Liver (tissue), 9 donors: ENCODE results near the gene OGT. TPM values are rescaled to one million over a fixed set of nuclear protein-coding genes. Genes with fewer than 3 reads are reported as not detected.
"Not testable (repeated sequence)": the region's sequence is repeated elsewhere in the genome, so short reads cannot be mapped to it uniquely, and the experiment has no call there.

ENCODE experiments used
- DNase-seq: peaks from one replicate; pipeline ENCODE4 v3.0.0-alpha.2; 2017; ENCODE audit warnings: low spot score
- H3K27ac ChIP-seq, 2 donors: one replicate each; pipeline ENCODE4 v1.7.0; 2013; ENCODE audit warnings: inconsistent platforms in 2 of 2, low read length in 2 of 2, control low read depth in 1 of 2, low read depth in 1 of 2, mild to moderate bottlenecking in 1 of 2
- H3K27me3 ChIP-seq, 4 donors: one replicate each; pipeline versions ENCODE4 v1.6.1 to v1.7.0; 2013; ENCODE audit warnings: low read length in 3 of 4, inconsistent platforms in 1 of 4, mild to moderate bottlenecking in 1 of 4, moderate library complexity in 1 of 4; ENCODE audit not compliant: control insufficient read depth in 4 of 4, insufficient read depth in 4 of 4
- H3K36me3 ChIP-seq, 4 donors: one replicate each; pipeline versions ENCODE4 v1.6.1 to v1.7.0; 2013; ENCODE audit warnings: low read length in 3 of 4, mild to moderate bottlenecking in 3 of 4, low read depth in 1 of 4, moderate library complexity in 1 of 4; ENCODE audit not compliant: control insufficient read depth in 4 of 4, insufficient read depth in 3 of 4
- H3K4me1 ChIP-seq, 4 donors: one replicate each; pipeline versions ENCODE4 v1.6.1 to v1.7.0; 2013; ENCODE audit warnings: low read length in 3 of 4, mild to moderate bottlenecking in 3 of 4, moderate library complexity in 1 of 4; ENCODE audit not compliant: control insufficient read depth in 4 of 4, insufficient read depth in 4 of 4
- H3K4me3 ChIP-seq, 3 donors: one replicate each; pipeline versions ENCODE4 v1.6.1 to v1.7.0; 2013; ENCODE audit warnings: low read length in 3 of 3, control low read depth in 1 of 3, low read depth in 1 of 3, mild to moderate bottlenecking in 1 of 3
- H3K9ac ChIP-seq, 2 donors: one replicate each; pipeline ENCODE4 v1.7.0; 2013; ENCODE audit warnings: low read length in 2 of 2, mild to moderate bottlenecking in 2 of 2, moderate library complexity in 2 of 2, control low read depth in 1 of 2, low read depth in 1 of 2
- H3K9me3 ChIP-seq, 4 donors: one replicate each; pipeline versions ENCODE4 v1.6.1 to v1.7.0; 2013; ENCODE audit warnings: low read length in 3 of 4; ENCODE audit not compliant: control insufficient read depth in 4 of 4
- CTCF ChIP-seq: fragments of 150-350 bp; IDR thresholded peaks from 2 replicates; pipeline ENCODE4 v1.5.1; 2017; ENCODE audit warnings: improper control_type of control experiment, low read depth, low read length; ENCODE audit not compliant: missing input control
- EGR1 ChIP-seq, 2 donors: IDR thresholded peaks; 2 replicates each; pipeline ENCODE4 v1.6.1; 2016 to 2018; ENCODE audit warnings: antibody characterized with exemption in 2 of 2, low read depth in 2 of 2
- FOXA1 ChIP-seq: IDR thresholded peaks from 2 replicates; pipeline ENCODE4 v1.6.1; 2016; ENCODE audit warnings: antibody characterized with exemption
- FOXA2 ChIP-seq: IDR thresholded peaks from 2 replicates; pipeline ENCODE4 v1.6.1; 2016; ENCODE audit warnings: antibody characterized with exemption
- GABPA ChIP-seq, 2 donors: IDR thresholded peaks in 1 of 2; conservative IDR thresholded peaks in 1 of 2; 2 replicates each; pipeline ENCODE4 v1.6.1; 2016; ENCODE audit warnings: antibody characterized with exemption in 2 of 2, mild to moderate bottlenecking in 1 of 2, moderate library complexity in 1 of 2
- HNF4A ChIP-seq, 2 donors: conservative IDR thresholded peaks; 2 replicates each; pipeline ENCODE4 v1.6.1; 2016; ENCODE audit warnings: antibody characterized with exemption in 2 of 2, mild to moderate bottlenecking in 2 of 2
- HNF4G ChIP-seq: IDR thresholded peaks from 2 replicates; pipeline ENCODE4 v1.6.1; 2016; ENCODE audit warnings: antibody characterized with exemption
- JUND ChIP-seq, 2 donors: IDR thresholded peaks; 2 replicates each; pipeline ENCODE4 v1.6.1; 2016; ENCODE audit warnings: antibody characterized with exemption in 2 of 2
- MAX ChIP-seq: IDR thresholded peaks from 2 replicates; pipeline ENCODE4 v1.6.1; 2016; ENCODE audit warnings: antibody characterized with exemption
- NR2F2 ChIP-seq: IDR thresholded peaks from 2 replicates; pipeline ENCODE4 v1.6.1; 2016; ENCODE audit warnings: antibody characterized with exemption
- RAD21 ChIP-seq, 2 donors: IDR thresholded peaks; 2 replicates each; pipeline ENCODE4 v1.6.1; 2016; ENCODE audit warnings: antibody characterized with exemption in 2 of 2, mild to moderate bottlenecking in 2 of 2
- RXRA ChIP-seq, 2 donors: IDR thresholded peaks; 2 replicates each; pipeline ENCODE4 v1.6.1; 2017 to 2018; ENCODE audit warnings: antibody characterized with exemption in 2 of 2, mild to moderate bottlenecking in 1 of 2
- SP1 ChIP-seq: IDR thresholded peaks from 2 replicates; pipeline ENCODE4 v1.6.1; 2018; ENCODE audit warnings: antibody characterized with exemption, mild to moderate bottlenecking
- YY1 ChIP-seq: IDR thresholded peaks from 2 replicates; pipeline ENCODE4 v1.6.1; 2016; ENCODE audit warnings: antibody characterized with exemption, mild to moderate bottlenecking
- ZBTB33 ChIP-seq: IDR thresholded peaks from 2 replicates; pipeline ENCODE4 v1.6.1; 2016; ENCODE audit warnings: antibody characterized with exemption
- WGBS: extraction: QIAGEN DNeasy Blood & Tissue Kit; methylation state at CpG from one replicate; pipeline ENCODE4 v1.1.7; 2013; 5-methylcytosine and 5-hydroxymethylcytosine counted together
- polyA plus RNA-seq, 2 donors: library from polyadenylated mRNA; stranded (reverse) in 1 of 2; unstranded in 1 of 2; fragments of 200-250 nt in 1 of 2; fragments of >200 nt in 1 of 2; fragmentation: Nextera tagmentation in 1 of 2; extraction: Ambion mirVana in 1 of 2; gene quantifications; one replicate each; pipeline versions ENCODE4 v1.2.1 to v1.2.3, GENCODE V29; 2013 to 2015
- total RNA-seq, 2 donors: library from RNA; depleted of rRNA; stranded (reverse); fragments of >200 nt; gene quantifications; one replicate each; pipeline ENCODE4 v1.2.3, GENCODE V29; 2014
- TF ChIP-seq, protein P1 (sequence below): IDR thresholded peaks from 2 replicates; pipeline ENCODE4 v1.6.1; 2016; ENCODE audit warnings: antibody characterized with exemption
- donor health status: healthy.
- donor health status: healthy.
- donor health status: healthy.
- donor health status: healthy.
- donor health status: healthy.

The OGT gene
- total and polyA plus RNA-seq, 4 donors = 10.8 to 72.7 (median 47.3) TPM

GRCh38 chrX:71510161-71510560, 22.7 kb upstream of the OGT start:
- Histone ChIP-seq H3K4me1 (no peaks in the 10 kb centered on the region), H3K9me3 (no peaks in the 10 kb centered on the region), H3K4me3 (no peak overlapping the region), H3K9ac (no peak overlapping the region), H3K27me3 (no peaks in the 10 kb centered on the region), H3K27ac (no peak overlapping the region), H3K36me3 (no peaks in the 10 kb centered on the region)
- WGBS = 97% methylated on average over 2 of the region's 2 CpGs
- TF ChIP-seq RAD21 (IDR thresholded peaks at IDR 0.05) (no peak), YY1 (no peak), SP1 (no peak), ZBTB33 (no peak), NR2F2 (no peak), EGR1 (IDR thresholded peaks at IDR 0.05; ENCODE audit: low read depth in 2 of 2) (no peak), RXRA (IDR thresholded peaks at IDR 0.05) (no peak), CTCF (no peak)
- no peak for DNase-seq

DNA sequence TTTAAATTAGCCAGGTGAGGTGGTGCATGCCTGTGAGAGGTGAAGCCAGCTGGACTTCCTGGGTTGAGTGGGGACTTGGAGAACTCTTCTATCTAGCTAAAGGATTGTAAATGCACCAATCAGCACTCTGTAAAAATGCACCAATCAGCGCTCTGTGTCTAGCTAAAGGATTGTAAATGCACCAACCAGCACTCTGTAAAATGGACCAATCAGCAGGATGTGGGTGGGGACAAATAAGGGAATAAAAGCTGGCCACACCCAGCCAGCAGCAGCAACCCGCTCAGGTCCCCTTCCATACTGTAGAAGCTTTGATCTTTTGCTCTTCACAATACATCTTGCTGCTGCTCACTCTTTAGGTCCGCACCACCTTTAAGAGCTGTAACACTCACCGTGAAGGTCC, 19.2 kb upstream of the OGT start:
- H3K9ac ChIP-seq, H3K27ac ChIP-seq, H3K27me3 ChIP-seq, H3K4me3 ChIP-seq, H3K9me3 ChIP-seq, H3K36me3 ChIP-seq, DNase-seq, H3K4me1 ChIP-seq: not testable (repeated sequence)
- 97% methylated on average over 4 of the region's 4 CpGs for WGBS

- TF ChIP-seq MAX = no peak
- no peak for TF ChIP-seq GABPA (IDR thresholded peaks at IDR 0.05 in 1 of 2, conservative IDR thresholded peaks at IDR 0.05 in 1 of 2)
- no peak for TF ChIP-seq JUND (IDR thresholded peaks at IDR 0.05)
- no peak for TF ChIP-seq SP1
- TF ChIP-seq, protein P1, sequence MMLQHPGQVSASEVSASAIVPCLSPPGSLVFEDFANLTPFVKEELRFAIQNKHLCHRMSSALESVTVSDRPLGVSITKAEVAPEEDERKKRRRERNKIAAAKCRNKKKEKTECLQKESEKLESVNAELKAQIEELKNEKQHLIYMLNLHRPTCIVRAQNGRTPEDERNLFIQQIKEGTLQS = no peak
- no peak for TF ChIP-seq RXRA (IDR thresholded peaks at IDR 0.05)
- no peak for TF ChIP-seq HNF4G
- no peak for TF ChIP-seq FOXA2
- TF ChIP-seq HNF4A (conservative IDR thresholded peaks at IDR 0.05) = no peak
- TF ChIP-seq CTCF = no peak
- TF ChIP-seq ZBTB33 = no peak
- TF ChIP-seq FOXA1 = no peak
- peaks cover 0 to 2% (median 0%) of the 10 kb centered on the region in 4 donors for H3K9me3 ChIP-seq
- no peak overlapping the region for H3K9ac ChIP-seq
- H3K4me1 ChIP-seq = no peaks in the 10 kb centered on the region
- H3K4me3 ChIP-seq = no peak overlapping the region
- no peak for DNase-seq
- H3K27me3 ChIP-seq = no peaks in the 10 kb centered on the region
- 54% methylated on average over 5 of the region's 5 CpGs for WGBS
- H3K36me3 ChIP-seq = no peaks in the 10 kb centered on the region
- no peak overlapping the region for H3K27ac ChIP-seq
Observed at GRCh38 chrX:71514367-71515037, 18.4 kb upstream of the OGT start.
